HCT116 (cell line): ENCODE results near the gene ACO2. TPM values are rescaled to one million over a fixed set of nuclear protein-coding genes. Genes with fewer than 3 reads are reported as not detected.

Experiments
- ATAC-seq: fragments of 200-7000 bp; cut with Tn5 transposase; 2 replicates; pipeline ENCODE4 v1.9.1; 2020; ENCODE audit warnings: mild to moderate bottlenecking, moderate library complexity
- BruUV-seq: library from RNA; stranded (reverse); fragments of 400-500 nt; replicated peaks from 2 replicates; lab custom pipeline; 2021; lab: Mats Ljungman, UMichigan
- CTCF ChIA-PET: fragments of 300-600 bp; sonication (Branson Sonifier 250); formaldehyde crosslinking; loops from one replicate; lab custom pipeline; 2021; ENCODE audit warnings: antibody characterized with exemption; lab: Charles Lee
- POLR2A ChIA-PET: fragments of 300-600, 350-600 bp; sonication (Branson Sonifier 250); formaldehyde crosslinking; loops from one replicate; lab custom pipeline; 2021; ENCODE audit warnings: antibody characterized with exemption; lab: Charles Lee
- RAD21 ChIA-PET, 2 experiments: fragments of 300-600 bp; sonication (Branson Sonifier 250); formaldehyde crosslinking; loops; one replicate each; lab custom pipeline; 2023; ENCODE audit warnings: low total read pairs in 2 of 2; ENCODE audit not compliant: uncharacterized antibody in 2 of 2, unreplicated experiment in 2 of 2, low non-redundant PET in 1 of 2; lab: Charles Lee
- DNase-seq: peaks from one replicate; pipeline ENCODE4 v3.0.0-alpha.2; 2010; ENCODE audit warnings: low read depth, low spot score
- H2AFZ ChIP-seq: fragments of 200-600 bp; shearing (Covaris generic), sonication (generic); 2 replicates; pipeline ENCODE4 v1.6.1; 2017; ENCODE audit warnings: low read depth, mixed run types, mixed read lengths, antibody characterized with exemption, low read length; ENCODE audit not compliant: poor library complexity, severe bottlenecking
- H3K27ac ChIP-seq: 2 replicates; pipeline ENCODE4 v1.5.1; 2012; ENCODE audit warnings: low read depth, low read length
- H3K27me3 ChIP-seq: fragments of 200-600 bp; sonication (generic); 2 replicates; pipeline ENCODE4 v1.6.1; 2016; ENCODE audit warnings: mixed run types, low read length, mixed read lengths; ENCODE audit not compliant: insufficient read depth
- H3K36me3 ChIP-seq, 2 experiments: fragments of 200-500 bp in 1 of 2; fragments of 200-600 bp in 1 of 2; sonication (Bioruptor generic) in 1 of 2; sonication (generic) in 1 of 2; 2 replicates each; pipeline versions ENCODE4 v1.5.1 to v1.6.1; 2014 to 2016; ENCODE audit warnings: low read length in 2 of 2, inconsistent platforms in 1 of 2, mixed read lengths in 1 of 2, mixed run types in 1 of 2; ENCODE audit not compliant: insufficient read depth in 2 of 2, control insufficient read depth in 1 of 2
- H3K4me1 ChIP-seq, 2 experiments: fragments of 200-600 bp in 1 of 2; sonication (generic) in 1 of 2; 2 replicates each; pipeline versions ENCODE4 v1.5.1 to v1.6.1; 2012 to 2017; ENCODE audit warnings: low read length in 2 of 2, inconsistent platforms in 1 of 2, mild to moderate bottlenecking in 1 of 2, mixed read lengths in 1 of 2, mixed run types in 1 of 2, moderate library complexity in 1 of 2; ENCODE audit not compliant: insufficient read depth in 2 of 2, control insufficient read depth in 1 of 2
- H3K4me2 ChIP-seq: fragments of 200-600 bp; sonication (generic); 2 replicates; pipeline ENCODE4 v1.6.1; 2017; ENCODE audit warnings: mixed run types, low read length, mixed read lengths
- H3K4me3 ChIP-seq, 2 experiments: fragments of 200-600 bp in 1 of 2; sonication (generic) in 1 of 2; replicated peaks in 1 of 2; 2 replicates each; pipeline ENCODE4 v1.5.1; 2011 to 2016; ENCODE audit warnings: low read length in 2 of 2, control low read depth in 1 of 2, low read depth in 1 of 2, mild to moderate bottlenecking in 1 of 2, mixed read lengths in 1 of 2, mixed run types in 1 of 2
- H3K79me2 ChIP-seq: fragments of 200-600 bp; sonication (generic); 2 replicates; pipeline ENCODE4 v1.6.1; 2017; ENCODE audit warnings: mild to moderate bottlenecking, mixed run types, low read length, moderate library complexity, mixed read lengths; ENCODE audit not compliant: insufficient read depth
- H3K9ac ChIP-seq: fragments of 200-600 bp; sonication (generic); 2 replicates; pipeline ENCODE4 v1.6.1; 2016; ENCODE audit warnings: low read length, mixed read lengths
- H3K9me2 ChIP-seq: fragments of 200-600 bp; sonication (generic), shearing (Covaris generic); 2 replicates; pipeline ENCODE4 v1.6.1; 2017; ENCODE audit warnings: mixed run types, mild to moderate bottlenecking, moderate library complexity; ENCODE audit not compliant: insufficient read depth
- H3K9me3 ChIP-seq, 2 experiments: fragments of 200-500 bp in 1 of 2; fragments of 200-600 bp in 1 of 2; sonication (Bioruptor generic) in 1 of 2; sonication (generic) in 1 of 2; 2 replicates each; pipeline ENCODE4 v1.6.1; 2014 to 2017; ENCODE audit warnings: low read length in 2 of 2, mixed read lengths in 2 of 2, inconsistent platforms in 1 of 2, low read depth in 1 of 2, mild to moderate bottlenecking in 1 of 2, mixed run types in 1 of 2, moderate library complexity in 1 of 2; ENCODE audit not compliant: control insufficient read depth in 1 of 2, insufficient read depth in 1 of 2
- H4K20me1 ChIP-seq: fragments of 200-600 bp; sonication (generic), shearing (Covaris generic); 2 replicates; pipeline ENCODE4 v1.6.1; 2017; ENCODE audit warnings: mixed run types, mild to moderate bottlenecking, moderate library complexity; ENCODE audit not compliant: insufficient read depth
- CBX3 ChIP-seq: IDR thresholded peaks from 2 replicates; pipeline ENCODE4 v1.6.1; 2012; ENCODE audit warnings: low read depth
- ELF1 ChIP-seq: IDR thresholded peaks from 2 replicates; pipeline ENCODE4 v1.6.1; 2012; ENCODE audit warnings: low read depth, borderline replicate concordance
- EZH2phosphoT487 ChIP-seq: fragments of 200-600 bp; IDR thresholded peaks from 2 replicates; pipeline ENCODE4 v1.6.1; 2018; ENCODE audit warnings: antibody characterized with exemption, borderline replicate concordance
- FOSL1 ChIP-seq: IDR thresholded peaks from 2 replicates; pipeline ENCODE4 v1.6.1; 2012; ENCODE audit warnings: low read depth
- POLR2AphosphoS5 ChIP-seq: IDR thresholded peaks from 2 replicates; pipeline ENCODE4 v1.6.1; 2011; ENCODE audit warnings: mild to moderate bottlenecking, low read depth, low read length, moderate library complexity
- RAD21 ChIP-seq: IDR thresholded peaks from 2 replicates; pipeline ENCODE4 v1.6.1; 2012; ENCODE audit warnings: low read depth, mild to moderate bottlenecking
- SP1 ChIP-seq: IDR thresholded peaks from 2 replicates; pipeline ENCODE4 v1.6.1; 2012; ENCODE audit warnings: low read depth
- SRF ChIP-seq: IDR thresholded peaks from 2 replicates; pipeline ENCODE4 v1.6.1; 2012; ENCODE audit warnings: low read depth
- ZNF274 ChIP-seq: fragments of 200-500 bp; sonication (Bioruptor generic); IDR thresholded peaks from 2 replicates; pipeline ENCODE4 v1.6.1; 2014; ENCODE audit warnings: mild to moderate bottlenecking, low read depth, low read length, inconsistent platforms
- intact Hi-C: fragments of 100-400 bp; cut with micrococcal nuclease; formaldehyde crosslinking; loops from 2 replicates; pipeline ENCODE4 v1.10.0; 2022
- total RNA-seq: library from RNA; stranded (reverse); gene quantifications from one replicate; pipeline ENCODE4 v1.2.1, GENCODE V29; 2021; ENCODE audit not compliant: unreplicated experiment
- TF ChIP-seq, protein P1 (sequence below), 3 experiments: fragments of 200-600 bp in 1 of 3; sonication (generic) in 1 of 3; IDR thresholded peaks in 2 of 3; conservative IDR thresholded peaks in 1 of 3; 2 replicates each; pipeline ENCODE4 v1.5.1; 2012 to 2017; ENCODE audit warnings: low read depth in 2 of 3, low read length in 2 of 3, antibody characterized with exemption in 1 of 3, borderline replicate concordance in 1 of 3, control low read depth in 1 of 3, mild to moderate bottlenecking in 1 of 3, mixed read lengths in 1 of 3, mixed run types in 1 of 3, moderate library complexity in 1 of 3; ENCODE audit not compliant: insufficient read depth in 1 of 3

The ACO2 gene
- total RNA-seq, 1 experiment from 2014 or later = 108 TPM

DNA sequence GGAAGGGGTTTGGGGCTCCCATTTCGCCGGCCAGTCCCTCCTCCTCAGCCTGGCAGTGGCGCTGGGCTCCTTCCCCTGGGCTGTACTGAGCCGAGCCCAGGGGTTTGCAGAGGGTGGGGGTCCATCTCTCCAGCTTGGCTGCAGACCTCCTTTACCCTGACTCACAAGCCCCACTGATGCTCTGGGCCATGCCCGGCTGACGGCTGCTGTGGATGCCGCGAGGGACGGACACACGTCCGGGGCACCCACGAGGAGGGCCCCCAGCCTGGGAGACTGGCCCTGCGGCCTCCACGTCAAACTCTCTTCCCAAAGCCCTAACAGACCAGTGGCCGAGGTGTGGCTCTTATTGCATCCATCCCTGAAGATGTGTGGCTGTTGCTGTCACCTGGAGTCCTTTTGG is 106.6 kb downstream of the ACO2 start (continued):
- no peak for TF ChIP-seq SRF
- no peak for TF ChIP-seq RAD21
- no peak for TF ChIP-seq EZH2phosphoT487
- TF ChIP-seq FOSL1 = no peak
- no peak for TF ChIP-seq SP1
- TF ChIP-seq POLR2AphosphoS5 = no peak
- TF ChIP-seq ZNF274 = no peak

DNA sequence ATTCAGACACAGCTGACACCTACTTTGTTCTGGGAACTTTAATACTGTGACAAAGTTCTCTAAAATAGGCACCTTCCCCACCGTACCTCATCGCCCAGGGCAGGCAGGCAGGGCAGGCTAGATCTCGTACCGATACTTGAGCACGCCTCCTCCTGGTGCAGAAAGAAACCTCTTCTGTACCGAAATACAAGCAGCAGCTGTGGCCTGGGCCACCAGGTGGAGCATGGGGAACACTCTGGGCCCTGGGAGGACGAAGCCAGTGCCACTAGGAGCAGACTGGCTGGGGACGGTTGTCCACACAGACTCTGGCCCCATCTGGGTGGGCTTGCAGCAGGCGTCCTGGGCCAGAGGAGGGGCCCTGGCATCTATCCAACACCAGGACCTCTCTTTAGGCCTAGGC is 108.0 kb downstream of the ACO2 start:
- ChIA-PET POLR2A (interaction anchor here (0.9 kb wide), 1 partner anchor 13 kb away, joined by 4 read pairs; the partner anchor contains the start of gene PMM1), RAD21 (no interaction called here), CTCF (interaction anchor here (1.3 kb wide), 1 partner anchor 13 kb away, joined by 4 read pairs; the partner anchor contains the start of gene PMM1)
- TF ChIP-seq CBX3 (no peak), ELF1 (no peak), RAD21 (peak; percentile 82)
- TF ChIP-seq, protein P1, sequence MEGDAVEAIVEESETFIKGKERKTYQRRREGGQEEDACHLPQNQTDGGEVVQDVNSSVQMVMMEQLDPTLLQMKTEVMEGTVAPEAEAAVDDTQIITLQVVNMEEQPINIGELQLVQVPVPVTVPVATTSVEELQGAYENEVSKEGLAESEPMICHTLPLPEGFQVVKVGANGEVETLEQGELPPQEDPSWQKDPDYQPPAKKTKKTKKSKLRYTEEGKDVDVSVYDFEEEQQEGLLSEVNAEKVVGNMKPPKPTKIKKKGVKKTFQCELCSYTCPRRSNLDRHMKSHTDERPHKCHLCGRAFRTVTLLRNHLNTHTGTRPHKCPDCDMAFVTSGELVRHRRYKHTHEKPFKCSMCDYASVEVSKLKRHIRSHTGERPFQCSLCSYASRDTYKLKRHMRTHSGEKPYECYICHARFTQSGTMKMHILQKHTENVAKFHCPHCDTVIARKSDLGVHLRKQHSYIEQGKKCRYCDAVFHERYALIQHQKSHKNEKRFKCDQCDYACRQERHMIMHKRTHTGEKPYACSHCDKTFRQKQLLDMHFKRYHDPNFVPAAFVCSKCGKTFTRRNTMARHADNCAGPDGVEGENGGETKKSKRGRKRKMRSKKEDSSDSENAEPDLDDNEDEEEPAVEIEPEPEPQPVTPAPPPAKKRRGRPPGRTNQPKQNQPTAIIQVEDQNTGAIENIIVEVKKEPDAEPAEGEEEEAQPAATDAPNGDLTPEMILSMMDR (IDR thresholded peaks at IDR 0.05 in 2 of 3, conservative IDR thresholded peaks at IDR 0.05 in 1 of 3; ENCODE audit: borderline replicate concordance in 1 of 3, insufficient read depth in 1 of 3, low read depth in 2 of 3, low read length in 2 of 3) = peak; percentile 89 to 98 (median 90)
- H4K20me1 ChIP-seq = no peaks in the 10 kb centered on the region
- no peaks in the 10 kb centered on the region for H3K4me1 ChIP-seq
- BruUV-seq = TSS peak; percentile 53
- H3K27ac ChIP-seq = no peak overlapping the region
- intact Hi-C loops = no loop called here
- H3K9me2 ChIP-seq = no peaks in the 10 kb centered on the region
- H3K27me3 ChIP-seq = no peaks in the 10 kb centered on the region
- no peak overlapping the region for H3K4me2 ChIP-seq
- no peaks in the 10 kb centered on the region for H3K9me3 ChIP-seq
- H3K4me3 ChIP-seq = no peak overlapping the region
- 0 out of 4 replicates have a peak, but pooled peaks cover 2 to 11% of the 10 kb centered on the region in 2 experiments for H3K36me3 ChIP-seq
- DNase-seq (peak; percentile 35), ATAC-seq (peak; percentile 97)
- no peak overlapping the region for H2AFZ ChIP-seq
- H3K79me2 ChIP-seq = no peaks in the 10 kb centered on the region
- H3K9ac ChIP-seq = no peak overlapping the region
